Uterus (tissue), 4 donors: ENCODE measurements around the gene CRACDL. TPM values are rescaled to one million over a fixed set of nuclear protein-coding genes. Genes with fewer than 3 reads are reported as not detected.

Experiments used
- DNase-seq, 2 donors: peaks; one replicate each; pipeline ENCODE4 v3.0.0-alpha.2; 2019 to 2020
- H3K27ac ChIP-seq, 2 donors: fragments of 200-600 bp; sonication (generic); 1 replicate in 1 of 2; 2 replicates in 1 of 2; pipeline ENCODE4 v1.5.1; 2016 to 2018
- H3K27me3 ChIP-seq, 2 donors: fragments of 200-600 bp; sonication (generic); one replicate each; pipeline ENCODE4 v1.5.1; 2018 to 2019; ENCODE audit warnings: control low read depth in 1 of 2
- H3K36me3 ChIP-seq, 2 donors: fragments of 200-600 bp; sonication (generic); one replicate each; pipeline ENCODE4 v1.5.1; 2019; ENCODE audit warnings: control low read depth in 1 of 2
- H3K4me1 ChIP-seq, 2 donors: fragments of 200-600 bp; sonication (generic); one replicate each; pipeline ENCODE4 v1.5.1; 2018 to 2019; ENCODE audit warnings: control low read depth in 1 of 2
- H3K4me3 ChIP-seq, 2 donors: fragments of 200-600 bp; sonication (generic); 1 replicate in 1 of 2; 2 replicates in 1 of 2; pipeline ENCODE4 v1.5.1; 2018 to 2019; ENCODE audit warnings: mild to moderate bottlenecking in 1 of 2
- H3K9me3 ChIP-seq, 2 donors: fragments of 200-600 bp; sonication (generic); one replicate each; pipeline ENCODE4 v1.5.1; 2019; ENCODE audit warnings: control low read depth in 1 of 2
- POLR2A ChIP-seq, 2 donors: fragments of 450-650 bp; IDR thresholded peaks; one replicate each; pipeline ENCODE4 v1.6.1; 2016; ENCODE audit warnings: antibody characterized with exemption in 2 of 2, mild to moderate bottlenecking in 1 of 2, moderate library complexity in 1 of 2
- intact Hi-C: fragments of 100-400 bp; cut with DNase I; formaldehyde crosslinking; loops from one replicate; pipeline ENCODE4 v1.15.1; 2023; ENCODE audit warnings: low total_unique reads
- total RNA-seq, 4 donors: library from RNA; depleted of rRNA in 3 of 4; stranded (reverse); fragments of >200 nt in 3 of 4; gene quantifications; one replicate each; pipeline versions ENCODE4 v1.1.0 to v1.2.4, GENCODE V29; 2014 to 2023
- TF ChIP-seq, protein P1 (sequence below), 4 experiments: fragments of 200-600 bp in 2 of 4; fragments of 450-650 bp in 2 of 4; sonication (generic) in 2 of 4; IDR thresholded peaks; one replicate each; pipeline ENCODE4 v1.5.1; 2016 to 2019; ENCODE audit warnings: antibody characterized with exemption in 4 of 4, mild to moderate bottlenecking in 2 of 4, moderate library complexity in 1 of 4
- donor health status: DM: yes; HTN: yes; CAD: no.

The CRACDL gene
- total RNA-seq, 4 donors from 2014 or later = 1.5 to 14.6 (median 6.1) TPM

DNA sequence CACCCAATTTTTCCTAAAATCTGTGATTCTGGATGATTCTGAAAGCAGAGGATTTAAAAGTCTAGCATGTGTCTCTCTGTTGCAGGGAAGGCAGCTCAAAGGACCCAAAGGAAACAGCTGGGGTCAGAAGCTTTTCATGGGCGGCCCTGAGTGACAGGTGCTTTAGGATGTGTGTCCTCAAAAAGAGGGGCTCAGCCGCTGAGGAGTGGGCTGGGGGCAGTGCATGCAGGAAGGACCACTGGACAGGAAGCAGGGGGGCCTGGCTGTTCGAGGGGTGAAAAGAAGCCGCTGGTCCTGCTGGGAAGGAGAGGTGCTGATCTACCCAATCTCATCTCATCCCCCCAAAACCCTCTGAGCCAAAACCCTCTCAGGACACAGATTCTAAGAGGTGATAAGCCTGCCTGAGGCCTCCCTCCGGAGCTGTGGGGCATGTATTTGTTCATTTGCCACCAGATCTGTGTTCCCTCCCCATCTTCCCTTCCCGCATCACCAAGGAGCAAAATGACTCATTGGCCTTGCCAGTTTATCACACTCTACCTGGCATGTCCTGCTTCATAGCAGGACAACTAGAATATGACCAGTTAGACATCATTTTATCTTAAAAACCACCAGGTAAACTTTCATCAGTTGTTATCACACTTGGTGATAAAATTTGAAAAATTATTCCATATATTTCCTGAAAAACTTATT, 106.3 kb downstream of the CRACDL start:
- Histone ChIP-seq H3K36me3 (no peaks in the 10 kb centered on the region), H3K27me3 (no peaks in the 10 kb centered on the region), H3K4me1 (no peaks in the 10 kb centered on the region), H3K4me3 (no peak overlapping the region), H3K9me3 (no peaks in the 10 kb centered on the region), H3K27ac (no peak overlapping the region)
- intact Hi-C loops = no loop called here
- no peak for DNase-seq
- no peak for TF ChIP-seq POLR2A (IDR thresholded peaks at IDR 0.05)
- TF ChIP-seq, protein P1, sequence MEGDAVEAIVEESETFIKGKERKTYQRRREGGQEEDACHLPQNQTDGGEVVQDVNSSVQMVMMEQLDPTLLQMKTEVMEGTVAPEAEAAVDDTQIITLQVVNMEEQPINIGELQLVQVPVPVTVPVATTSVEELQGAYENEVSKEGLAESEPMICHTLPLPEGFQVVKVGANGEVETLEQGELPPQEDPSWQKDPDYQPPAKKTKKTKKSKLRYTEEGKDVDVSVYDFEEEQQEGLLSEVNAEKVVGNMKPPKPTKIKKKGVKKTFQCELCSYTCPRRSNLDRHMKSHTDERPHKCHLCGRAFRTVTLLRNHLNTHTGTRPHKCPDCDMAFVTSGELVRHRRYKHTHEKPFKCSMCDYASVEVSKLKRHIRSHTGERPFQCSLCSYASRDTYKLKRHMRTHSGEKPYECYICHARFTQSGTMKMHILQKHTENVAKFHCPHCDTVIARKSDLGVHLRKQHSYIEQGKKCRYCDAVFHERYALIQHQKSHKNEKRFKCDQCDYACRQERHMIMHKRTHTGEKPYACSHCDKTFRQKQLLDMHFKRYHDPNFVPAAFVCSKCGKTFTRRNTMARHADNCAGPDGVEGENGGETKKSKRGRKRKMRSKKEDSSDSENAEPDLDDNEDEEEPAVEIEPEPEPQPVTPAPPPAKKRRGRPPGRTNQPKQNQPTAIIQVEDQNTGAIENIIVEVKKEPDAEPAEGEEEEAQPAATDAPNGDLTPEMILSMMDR (IDR thresholded peaks at IDR 0.05) = no peak

DNA sequence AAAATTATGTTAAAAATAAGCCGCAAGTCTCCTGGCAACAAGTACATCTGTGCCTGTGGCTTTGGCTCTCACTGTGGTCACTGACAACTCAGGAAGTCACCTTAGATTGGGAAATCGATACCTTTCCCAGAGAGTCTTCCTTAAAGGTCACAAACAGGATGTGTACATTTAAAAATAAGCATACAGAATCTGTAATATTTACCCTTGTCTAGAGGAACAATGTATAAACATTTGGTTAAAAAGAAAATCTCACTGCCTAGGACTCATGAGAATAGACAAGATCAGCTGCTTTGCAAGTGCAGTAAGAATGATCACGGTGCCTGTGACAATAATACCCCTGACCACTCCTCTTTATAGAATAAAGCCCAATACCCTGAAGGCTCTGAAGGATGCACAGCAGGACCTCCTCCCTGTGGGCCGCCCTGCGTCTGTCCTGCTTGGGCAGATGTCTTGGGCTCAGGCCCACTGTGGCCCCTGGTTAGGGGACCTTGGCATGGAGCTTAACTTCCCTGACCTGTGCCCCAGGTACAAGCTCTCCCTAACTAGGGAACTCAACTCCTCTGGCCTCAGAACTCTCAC, 107.1 kb downstream of the CRACDL start:
- no peaks in the 10 kb centered on the region for H3K9me3 ChIP-seq
- no peaks in the 10 kb centered on the region for H3K4me1 ChIP-seq
- no peak for DNase-seq
- no peak for TF ChIP-seq POLR2A (IDR thresholded peaks at IDR 0.05)
- TF ChIP-seq, protein P1 (IDR thresholded peaks at IDR 0.05) = no peak
- intact Hi-C loops = no loop called here
- no peaks in the 10 kb centered on the region for H3K27me3 ChIP-seq
- no peak overlapping the region for H3K27ac ChIP-seq
- H3K36me3 ChIP-seq = no peaks in the 10 kb centered on the region
- H3K4me3 ChIP-seq = no peak overlapping the region

DNA sequence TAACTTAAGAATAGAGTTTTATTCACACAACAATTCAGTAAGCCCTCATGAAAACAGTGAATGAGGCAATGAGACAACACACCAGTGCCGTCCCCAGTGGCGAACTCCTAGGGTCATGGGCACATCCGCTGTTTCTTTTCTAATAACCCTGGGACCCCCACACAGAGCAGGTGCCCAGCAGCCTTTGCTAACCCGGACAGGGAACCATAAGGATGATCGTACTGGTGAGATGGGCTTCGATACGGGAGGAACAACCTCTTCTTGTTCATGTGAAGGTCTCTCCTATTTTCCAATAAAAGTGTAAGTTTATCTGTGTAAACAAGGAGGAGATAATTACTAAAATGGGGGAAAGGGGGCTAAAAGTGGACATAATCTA, 107.7 kb downstream of the CRACDL start:
- Histone ChIP-seq H3K36me3 (no peaks in the 10 kb centered on the region), H3K27ac (no peak overlapping the region), H3K4me3 (no peak overlapping the region), H3K9me3 (no peaks in the 10 kb centered on the region), H3K27me3 (no peaks in the 10 kb centered on the region), H3K4me1 (no peaks in the 10 kb centered on the region)
- no peak for DNase-seq
- TF ChIP-seq, protein P1 (IDR thresholded peaks at IDR 0.05) = no peak
- no peak for TF ChIP-seq POLR2A (IDR thresholded peaks at IDR 0.05)
- intact Hi-C loops = no loop called here

DNA sequence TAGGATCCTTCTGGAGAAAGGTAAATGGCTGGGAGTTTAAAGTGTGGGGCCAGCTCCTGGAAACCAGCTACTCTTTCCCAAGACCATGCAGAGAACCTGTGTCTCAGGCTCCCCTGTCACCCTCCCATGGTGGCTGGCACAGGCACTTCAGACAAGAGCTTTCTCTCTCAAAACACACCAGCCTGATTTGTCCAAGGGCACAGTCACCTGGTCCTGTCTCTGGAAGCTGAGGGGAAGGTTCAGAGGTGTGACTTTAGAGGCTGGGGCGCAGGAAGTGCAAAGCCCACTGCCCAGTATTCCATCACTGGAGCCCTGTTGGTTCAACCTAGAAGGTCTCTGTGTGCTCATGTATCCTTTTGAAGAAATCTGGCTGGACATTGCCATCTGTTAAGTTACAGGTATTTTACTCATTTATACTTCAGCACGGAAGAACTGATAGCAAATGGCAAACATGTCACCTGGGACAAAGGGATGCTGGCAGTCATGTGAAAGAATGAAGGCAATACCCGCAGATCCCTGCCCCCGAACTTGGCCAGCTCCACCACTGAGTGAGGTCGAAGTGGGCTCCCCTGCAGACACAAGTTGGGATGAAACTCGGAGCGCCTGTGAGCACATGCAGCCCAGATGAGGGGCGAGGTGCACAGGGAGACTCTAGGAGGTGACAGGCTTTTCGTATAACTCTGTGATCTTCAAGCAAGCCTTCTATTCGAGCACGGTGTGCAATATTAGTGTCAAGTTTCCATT, 108.2 kb downstream of the CRACDL start:
- Histone ChIP-seq H3K36me3 (no peaks in the 10 kb centered on the region), H3K9me3 (no peaks in the 10 kb centered on the region), H3K4me1 (peaks cover 0 to 5% of the 10 kb centered on the region in 2 donors), H3K27ac (no peak overlapping the region), H3K27me3 (no peaks in the 10 kb centered on the region), H3K4me3 (no peak overlapping the region)
- no peak for TF ChIP-seq POLR2A (IDR thresholded peaks at IDR 0.05)
- TF ChIP-seq, protein P1 (IDR thresholded peaks at IDR 0.05) = no peak
- DNase-seq = no peak
- intact Hi-C loops = no loop called here

DNA sequence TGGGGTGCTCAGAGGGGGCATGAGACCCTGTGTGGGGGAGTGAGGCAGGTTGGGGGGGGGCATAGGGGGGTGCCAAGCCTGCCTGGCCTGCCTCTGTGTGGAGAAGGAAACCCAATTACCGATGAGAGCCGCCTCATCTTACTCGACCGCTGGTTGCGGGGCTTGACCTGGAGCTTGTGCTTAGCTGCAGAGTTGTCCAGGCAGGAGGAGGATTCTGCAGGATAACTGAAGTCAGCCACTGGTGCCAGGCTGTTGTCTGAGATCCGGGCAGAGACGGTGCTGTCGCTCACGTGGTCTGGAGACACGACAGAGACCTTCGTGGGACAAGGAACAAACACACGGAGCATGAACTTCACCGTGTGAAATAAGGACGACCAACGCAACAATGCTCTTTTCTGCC, 109.2 kb downstream of the CRACDL start:
- TF ChIP-seq POLR2A (IDR thresholded peaks at IDR 0.05) = no peak
- TF ChIP-seq, protein P1 (IDR thresholded peaks at IDR 0.05) = no peak
- no peak for DNase-seq
- Histone ChIP-seq H3K36me3 (no peaks in the 10 kb centered on the region), H3K27me3 (no peaks in the 10 kb centered on the region), H3K9me3 (no peaks in the 10 kb centered on the region), H3K4me3 (no peak overlapping the region), H3K4me1 (peaks cover 0 to 6% of the 10 kb centered on the region in 2 donors), H3K27ac (no peak overlapping the region)
- intact Hi-C loops = no loop called here
